Osteoblast (primary cell): ENCODE measurements around the gene NFE2L2. TPM values are rescaled to one million over a fixed set of nuclear protein-coding genes. Genes with fewer than 3 reads are reported as not detected.
"Not testable (repeated sequence)": the region's sequence is repeated elsewhere in the genome, so short reads cannot be mapped to it uniquely, and the experiment has no call there.

Experiments
- DNase-seq: peaks from one replicate; pipeline ENCODE4 v3.0.0; 2011; ENCODE audit warnings: low spot score, mixed read lengths; ENCODE audit not compliant: insufficient read length; ENCODE audit errors: missing footprints
- H2AFZ ChIP-seq: 2 replicates; pipeline ENCODE4 v1.6.0; 2011; ENCODE audit warnings: mild to moderate bottlenecking, low read length
- H3K27ac ChIP-seq: 2 replicates; pipeline ENCODE4 v1.5.1; 2011; ENCODE audit warnings: mild to moderate bottlenecking, low read depth, low read length, moderate library complexity
- H3K27me3 ChIP-seq: 2 replicates; pipeline ENCODE4 v1.6.0; 2012; ENCODE audit warnings: mild to moderate bottlenecking, control low read depth, inconsistent platforms, low read length, moderate library complexity; ENCODE audit not compliant: insufficient read depth
- H3K36me3 ChIP-seq: 2 replicates; pipeline ENCODE4 v1.5.1; 2011; ENCODE audit warnings: mild to moderate bottlenecking, low read length, control low read depth, moderate library complexity; ENCODE audit not compliant: insufficient read depth
- H3K4me1 ChIP-seq: 2 replicates; pipeline ENCODE4 v1.5.1; 2011; ENCODE audit warnings: mild to moderate bottlenecking, low read length, control low read depth, moderate library complexity; ENCODE audit not compliant: insufficient read depth
- H3K4me2 ChIP-seq: 2 replicates; pipeline ENCODE4 v1.6.0; 2011; ENCODE audit warnings: mild to moderate bottlenecking, low read length; ENCODE audit not compliant: insufficient read depth
- H3K4me3 ChIP-seq: fragments of 200-600 bp; sonication (generic); 3 replicates; pipeline ENCODE4 v1.5.1; 2012; ENCODE audit warnings: mild to moderate bottlenecking, low read length, inconsistent platforms; ENCODE audit not compliant: insufficient read depth
- H3K79me2 ChIP-seq: 2 replicates; pipeline ENCODE4 v1.6.0; 2012; ENCODE audit warnings: mild to moderate bottlenecking, low read length, control low read depth, inconsistent platforms; ENCODE audit not compliant: insufficient read depth
- H3K9me3 ChIP-seq: 2 replicates; pipeline ENCODE4 v1.5.1; 2011; ENCODE audit warnings: low read depth, low read length, control low read depth
- H4K20me1 ChIP-seq: 2 replicates; pipeline ENCODE4 v1.6.0; 2012; ENCODE audit warnings: mild to moderate bottlenecking, low read length, control low read depth; ENCODE audit not compliant: insufficient read depth
- CTCF ChIP-seq: IDR thresholded peaks from 2 replicates; pipeline ENCODE4 v1.5.1; 2011; ENCODE audit warnings: mild to moderate bottlenecking, low read depth, low read length, moderate library complexity; ENCODE audit errors: extremely low read depth
- total RNA-seq: library from RNA; depleted of rRNA; stranded (reverse); fragments of >200 nt; gene quantifications from 2 replicates; pipeline ENCODE4 v1.2.3, GENCODE V29; 2012

NFE2L2 gene
- total RNA-seq, 1 donor = 91.9 TPM

GRCh38 chr2:177211169-177211568, 53.4 kb downstream of the NFE2L2 start:
- no peak for TF ChIP-seq CTCF

GRCh38 chr2:177207101-177207500, 57.4 kb downstream of the NFE2L2 start:
- H3K4me1 ChIP-seq = peaks cover 12% of the 10 kb centered on the region
- H3K36me3 ChIP-seq = no peaks in the 10 kb centered on the region
- H2AFZ ChIP-seq = no peak overlapping the region
- no peak overlapping the region for H3K4me2 ChIP-seq
- H3K27ac ChIP-seq = no peak overlapping the region
- H4K20me1 ChIP-seq = no peaks in the 10 kb centered on the region
- DNase-seq = no peak
- TF ChIP-seq CTCF = no peak
- H3K9me3 ChIP-seq = no peaks in the 10 kb centered on the region
- no peak overlapping the region for H3K4me3 ChIP-seq
- H3K27me3 ChIP-seq = no peaks in the 10 kb centered on the region
- peaks cover 15% of the 10 kb centered on the region for H3K79me2 ChIP-seq

More at GRCh38 chr2:177211169-177211568, 53.4 kb downstream of the NFE2L2 start:
- Histone ChIP-seq H3K4me1 (peaks cover 27% of the 10 kb centered on the region), H4K20me1 (peaks cover 25% of the 10 kb centered on the region), H3K4me2 (peak overlapping the region; percentile 100), H2AFZ (peak overlapping the region; percentile 58), H3K27me3 (no peaks in the 10 kb centered on the region), H3K27ac (peak overlapping the region; percentile 100), H3K4me3 (peak overlapping the region; percentile 87), H3K79me2 (peaks cover 48% of the 10 kb centered on the region), H3K9me3 (no peaks in the 10 kb centered on the region), H3K36me3 (peaks cover 14% of the 10 kb centered on the region)
- DNase-seq = peak; percentile 35

DNA sequence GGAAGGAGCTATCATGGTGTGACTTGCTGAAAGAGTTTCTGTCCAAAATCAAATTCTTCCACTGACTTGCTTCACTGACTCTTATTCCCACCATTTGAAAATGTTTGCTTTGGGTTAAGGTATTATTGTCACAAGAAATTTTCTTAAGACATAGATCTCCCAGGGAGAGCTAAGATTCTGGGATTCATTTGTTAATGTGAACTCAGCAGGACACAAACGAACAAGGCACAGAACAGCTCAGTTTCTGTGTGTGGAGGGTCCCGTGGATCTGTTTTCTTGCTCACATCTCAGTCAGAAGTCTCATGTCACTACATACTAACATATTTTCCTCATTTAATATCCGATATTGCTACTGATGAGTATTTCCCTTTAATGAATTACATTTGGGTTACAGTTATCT, 60.1 kb downstream of the NFE2L2 start:
- DNase-seq = no peak
- no peak overlapping the region for H3K4me3 ChIP-seq

GRCh38 chr2:177201919-177202346, 62.6 kb downstream of the NFE2L2 start:
- no peaks in the 10 kb centered on the region for H3K4me1 ChIP-seq
- DNase-seq = no peak
- H4K20me1 ChIP-seq = no peaks in the 10 kb centered on the region
- no peaks in the 10 kb centered on the region for H3K27me3 ChIP-seq
- H3K36me3 ChIP-seq = no peaks in the 10 kb centered on the region
- H3K27ac ChIP-seq = no peak overlapping the region
- H3K79me2 ChIP-seq = no peaks in the 10 kb centered on the region
- H3K4me2 ChIP-seq = no peak overlapping the region
- no peak for TF ChIP-seq CTCF
- H3K4me3 ChIP-seq = no peak overlapping the region
- no peaks in the 10 kb centered on the region for H3K9me3 ChIP-seq
- H2AFZ ChIP-seq = peak overlapping the region; percentile 74

More for the DNA sequence above, 60.1 kb downstream of the NFE2L2 start:
- no peaks in the 10 kb centered on the region for H3K36me3 ChIP-seq
- H3K27ac ChIP-seq = no peak overlapping the region
- no peaks in the 10 kb centered on the region for H4K20me1 ChIP-seq
- H3K79me2 ChIP-seq = no peaks in the 10 kb centered on the region
- no peaks in the 10 kb centered on the region for H3K27me3 ChIP-seq
- no peaks in the 10 kb centered on the region for H3K9me3 ChIP-seq
- no peak for TF ChIP-seq CTCF
- no peak overlapping the region for H2AFZ ChIP-seq
- H3K4me1 ChIP-seq = no peaks in the 10 kb centered on the region
- H3K4me2 ChIP-seq = no peak overlapping the region

- not testable (repeated sequence) for H3K4me3 ChIP-seq, H3K9me3 ChIP-seq, DNase-seq, H3K27me3 ChIP-seq, H3K79me2 ChIP-seq, H3K36me3 ChIP-seq, H4K20me1 ChIP-seq, H3K27ac ChIP-seq, H3K4me2 ChIP-seq, H2AFZ ChIP-seq, H3K4me1 ChIP-seq
These were observed 64.1 kb downstream of the NFE2L2 start for GRCh38 chr2:177200419-177200818.
